GM19351 (cell line): ENCODE results near the gene ASB11.

Source experiments
- ATAC-seq: cut with Tn5 transposase; IDR thresholded peaks from one replicate; pipeline ENCODE4 v1.9.1; 2021; ENCODE audit warnings: mild to moderate bottlenecking, moderate library complexity; ENCODE audit not compliant: unreplicated experiment

ASB11 gene

GRCh38 chrX:15315509-15315908 is at the start of gene ASB11:
ASB11 (minus strand) TSS chrX:15315640; CDS start chrX:15315605, 35 bp downstream.
- ATAC-seq: no peak

- no peak for ATAC-seq
Measured at GRCh38 chrX:15359701-15360100, 44.3 kb upstream of the ASB11 start.

- peak; percentile 47 for ATAC-seq
Measured at GRCh38 chrX:15358533-15358932, 43.1 kb upstream of the ASB11 start.

GRCh38 chrX:15356444-15356843 is 41.0 kb upstream of the ASB11 start:
- ATAC-seq: no peak

- no peak for ATAC-seq
Measured at GRCh38 chrX:15350329-15350996, 35.0 kb upstream of the ASB11 start.

GRCh38 chrX:15349046-15349445 is 33.6 kb upstream of the ASB11 start:
- peak; percentile 69 for ATAC-seq

GRCh38 chrX:15345976-15346375 is 30.5 kb upstream of the ASB11 start:
- no peak for ATAC-seq

- ATAC-seq: no peak
Measured at GRCh38 chrX:15344106-15344505, 28.7 kb upstream of the ASB11 start.

- no peak for ATAC-seq
Measured at GRCh38 chrX:15343075-15343476, 27.6 kb upstream of the ASB11 start.

GRCh38 chrX:15340867-15341266 is 25.4 kb upstream of the ASB11 start:
- ATAC-seq: no peak

GRCh38 chrX:15336023-15336413 is 20.6 kb upstream of the ASB11 start:
- no peak for ATAC-seq

- peak; percentile 94 for ATAC-seq
Measured at GRCh38 chrX:15335135-15336022, 19.9 kb upstream of the ASB11 start, which contains the start of gene PIGA. PIGA (minus strand) TSS chrX:15335523; CDS start chrX:15331930, 3,593 bp downstream.

GRCh38 chrX:15334561-15334960 is 19.1 kb upstream of the ASB11 start:
- ATAC-seq: no peak

- ATAC-seq: no peak
Measured at GRCh38 chrX:15328821-15329220, 13.4 kb upstream of the ASB11 start.

- no peak for ATAC-seq
Measured at GRCh38 chrX:15328131-15328530, 12.7 kb upstream of the ASB11 start.

GRCh38 chrX:15322472-15322871 is 7.0 kb upstream of the ASB11 start:
- ATAC-seq: no peak

GRCh38 chrX:15322072-15322471 is 6.6 kb upstream of the ASB11 start:
- no peak for ATAC-seq

- no peak for ATAC-seq
Measured at GRCh38 chrX:15321447-15321846, 6.0 kb upstream of the ASB11 start.

GRCh38 chrX:15320297-15320696 is 4.9 kb upstream of the ASB11 start:
- ATAC-seq: no peak

GRCh38 chrX:15319075-15319474 is 3.6 kb upstream of the ASB11 start:
- no peak for ATAC-seq

- ATAC-seq: no peak
Measured at GRCh38 chrX:15314472-15314871, 968 bp downstream of the ASB11 start.

- ATAC-seq: no peak
Measured at GRCh38 chrX:15311119-15311518, 4.3 kb downstream of the ASB11 start.
